HPDE6-E6E7 (cell line): ENCODE data around the gene CENPP.

Source experiments
- DNase-seq: peaks from one replicate; pipeline ENCODE4 v3.0.0; 2011; ENCODE audit warnings: missing footprints; ENCODE audit errors: extremely low spot score

CENPP gene

DNA sequence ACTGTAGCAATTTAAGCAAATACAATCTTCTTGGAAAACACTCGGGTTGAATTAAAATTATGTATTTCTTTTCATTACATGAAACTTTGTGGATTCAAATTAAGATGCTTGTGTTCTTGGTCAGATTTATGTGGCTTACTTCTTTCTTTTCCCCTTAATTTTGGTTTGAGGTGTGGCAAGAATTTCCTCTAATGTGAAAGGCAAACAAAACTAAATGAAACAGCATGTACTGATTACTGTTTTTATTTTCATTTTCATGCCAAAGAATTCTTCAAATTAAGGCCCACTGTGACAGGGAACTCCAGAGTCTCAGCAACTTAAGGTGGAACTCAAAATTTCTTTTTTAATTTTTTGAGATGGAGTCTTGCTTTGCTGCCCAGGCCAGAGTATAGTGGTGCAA lies 98.6 kb downstream of the CENPP start, which contains the start of gene OMD:
Gene OMD (minus strand): TSS at position 132 of the 400 bp plus-strand sequence. CDS start 6,913 bp downstream, outside the sequence.
- DNase-seq = no peak

DNA sequence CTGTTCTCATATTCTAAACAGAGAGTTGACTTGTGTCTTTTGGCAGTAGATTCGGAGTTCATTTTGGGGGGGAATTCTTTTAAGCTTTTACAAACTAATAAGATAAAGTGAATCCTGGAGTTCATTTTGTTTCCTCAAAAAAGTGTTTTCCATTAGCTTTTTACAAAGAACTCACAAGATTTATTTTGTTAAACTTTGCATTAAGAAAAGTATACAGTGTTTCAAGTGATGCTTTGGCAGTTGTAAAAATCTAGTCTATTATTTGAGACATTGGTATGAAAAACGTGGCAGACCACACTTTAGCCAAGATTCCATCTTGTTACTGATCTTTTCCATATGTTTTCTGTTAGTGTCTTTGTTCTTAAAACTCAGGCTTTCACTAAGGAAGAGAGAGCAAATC lies 99.7 kb downstream of the CENPP start:
- DNase-seq = no peak

DNA sequence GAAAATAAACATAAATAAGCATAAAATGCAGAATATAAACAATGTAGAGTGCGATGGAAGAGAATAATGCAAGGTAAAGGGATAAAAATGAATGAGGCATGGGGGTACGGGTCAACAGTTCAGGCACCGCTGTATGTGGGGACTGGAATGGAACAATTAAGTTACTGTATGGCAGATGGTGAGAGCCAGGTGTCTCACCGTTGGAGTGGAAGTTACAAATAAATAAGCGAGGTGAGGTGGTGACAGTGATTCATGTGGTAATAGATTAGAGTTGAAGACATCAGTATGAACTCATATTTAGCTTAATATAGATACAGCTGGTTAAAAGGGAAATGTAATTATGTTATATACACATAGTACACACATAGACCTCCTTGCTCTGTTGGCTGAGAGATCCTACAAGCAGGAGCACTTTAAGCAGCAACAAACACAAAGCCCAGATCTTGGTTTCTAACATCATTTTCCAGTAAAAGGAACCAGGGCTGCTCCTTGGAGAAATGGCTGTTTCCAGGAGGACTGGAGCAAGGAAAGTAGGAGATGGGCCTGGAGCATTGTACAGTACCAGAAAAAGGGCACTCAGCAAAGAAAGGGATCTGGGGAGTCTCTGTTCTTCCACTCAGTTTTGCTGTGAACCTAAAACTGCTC lies 100.9 kb downstream of the CENPP start:
- DNase-seq = no peak

DNA sequence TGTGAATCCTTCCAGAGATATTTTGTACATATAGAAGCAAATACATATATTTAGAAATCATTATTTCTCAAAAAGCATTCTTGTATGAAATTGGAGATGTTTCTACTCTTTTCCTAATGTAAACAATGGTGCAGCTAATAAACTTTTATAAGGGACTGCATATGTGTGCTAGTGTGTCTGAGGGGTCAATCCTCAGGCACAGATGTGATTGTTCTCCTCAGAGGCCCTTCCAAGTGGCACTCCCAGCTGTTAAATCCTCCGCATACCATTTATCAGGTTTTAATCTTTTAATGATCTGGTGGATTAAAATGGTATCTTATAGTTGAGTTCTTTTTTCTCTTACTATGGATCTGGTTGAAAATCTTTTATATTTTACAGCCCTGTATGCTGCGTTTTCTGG lies 104.1 kb downstream of the CENPP start:
- DNase-seq = no peak

- DNase-seq = no peak
Observed at GRCh38 chr9:92432350-92432749, 106.6 kb downstream of the CENPP start.

DNA sequence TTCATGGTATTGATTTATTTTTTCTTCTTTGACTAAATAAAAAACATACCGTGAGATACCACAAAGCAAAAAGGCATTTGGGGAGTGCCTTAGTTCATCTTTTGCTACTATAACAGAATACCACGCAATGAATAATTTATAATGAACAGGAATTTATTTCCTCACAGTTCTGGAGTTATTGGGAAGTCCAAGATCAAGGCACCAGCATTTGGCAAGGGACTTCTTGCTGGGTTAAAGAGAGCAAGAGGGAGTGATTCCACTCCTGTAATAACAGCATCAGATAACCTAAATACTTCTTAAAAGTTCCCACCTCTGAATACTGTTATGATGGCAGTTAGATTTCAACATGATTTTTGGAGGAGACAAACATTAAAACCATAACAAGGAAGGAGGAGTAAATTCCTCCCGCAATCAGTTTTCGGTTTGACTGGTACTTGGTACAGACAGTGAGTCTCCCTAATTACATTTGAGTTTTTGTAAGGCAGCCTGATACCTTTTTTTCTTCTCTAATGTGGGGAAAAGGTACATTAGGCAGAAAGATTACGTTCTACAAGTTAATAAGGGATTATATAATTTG lies 107.3 kb downstream of the CENPP start:
- no peak for DNase-seq

- DNase-seq = no peak
Observed at GRCh38 chr9:92435263-92435662, 109.5 kb downstream of the CENPP start.

- DNase-seq = no peak
Observed at GRCh38 chr9:92438900-92439526, 113.3 kb downstream of the CENPP start.

DNA sequence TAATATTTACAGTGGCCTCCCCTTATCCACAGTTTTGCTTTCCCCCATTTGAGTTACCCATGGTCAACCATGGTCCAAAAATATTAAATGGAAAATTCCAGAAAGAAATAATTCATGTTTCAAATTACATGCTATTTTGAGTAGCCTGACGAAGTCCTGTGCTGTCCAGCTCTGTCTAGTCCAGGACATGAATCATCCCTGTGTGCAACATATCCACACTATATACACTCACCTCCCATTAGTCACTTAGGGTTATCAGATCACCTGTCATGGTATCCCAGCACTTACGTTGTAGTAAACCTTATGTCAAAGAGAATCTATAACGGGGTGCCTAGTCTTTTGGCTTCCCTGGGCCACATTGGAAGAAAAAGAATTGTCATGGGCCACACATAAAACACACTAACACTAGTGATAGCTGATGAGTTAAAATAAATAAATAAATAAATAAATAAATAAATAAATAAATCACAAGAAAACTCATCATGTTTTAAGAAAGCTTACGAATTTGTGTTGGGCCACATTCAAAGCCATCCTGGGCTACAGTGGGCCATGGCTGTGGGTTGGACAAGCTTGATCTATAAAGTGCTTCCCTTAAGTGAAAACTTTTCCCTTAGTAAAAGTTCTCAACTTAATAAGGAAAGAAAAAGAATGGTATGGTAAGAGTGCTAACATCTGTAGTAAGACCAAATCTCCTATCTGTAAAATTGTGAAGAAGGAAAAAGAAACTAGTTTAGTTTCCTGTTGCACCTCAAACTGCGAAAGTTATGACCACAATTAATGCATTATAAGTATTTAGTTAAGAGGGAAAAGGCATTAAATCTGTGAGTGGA lies 114.4 kb downstream of the CENPP start:
- peak; percentile 89 for DNase-seq

DNA sequence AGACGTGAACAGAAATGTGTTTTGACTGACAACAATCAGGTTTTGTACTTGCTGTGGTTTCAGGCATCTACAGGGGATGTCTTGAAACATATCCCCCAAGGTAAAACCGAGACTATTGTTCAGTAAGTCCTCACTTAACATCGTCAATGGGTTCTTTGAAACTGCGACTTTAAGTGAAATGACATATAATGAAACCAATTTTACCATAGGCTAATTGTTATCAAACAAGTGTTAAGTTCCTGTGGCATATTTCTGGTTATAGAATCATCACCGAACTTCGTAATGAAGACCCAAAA lies 114.9 kb downstream of the CENPP start:
- no peak for DNase-seq

DNA sequence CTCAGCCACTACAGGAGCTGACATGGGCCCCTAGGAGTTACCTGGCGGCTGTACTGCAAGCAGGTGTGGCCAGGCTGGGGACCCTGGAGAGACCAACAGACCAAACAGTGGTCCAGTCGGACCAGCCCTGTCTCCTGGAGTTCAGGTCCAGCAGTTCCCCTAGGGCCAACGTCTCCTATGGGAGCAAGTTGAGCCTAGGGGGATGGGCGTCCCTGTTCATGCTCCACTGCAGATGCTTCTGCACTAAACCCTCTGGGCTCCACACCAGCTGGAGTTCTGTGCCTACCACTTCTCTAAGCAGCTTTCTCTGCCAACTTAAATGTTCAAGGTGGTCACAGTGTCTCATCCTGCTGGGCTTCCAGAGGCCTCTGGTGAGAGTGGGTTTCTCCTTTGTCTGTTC lies 119.1 kb downstream of the CENPP start:
- DNase-seq = no peak

DNA sequence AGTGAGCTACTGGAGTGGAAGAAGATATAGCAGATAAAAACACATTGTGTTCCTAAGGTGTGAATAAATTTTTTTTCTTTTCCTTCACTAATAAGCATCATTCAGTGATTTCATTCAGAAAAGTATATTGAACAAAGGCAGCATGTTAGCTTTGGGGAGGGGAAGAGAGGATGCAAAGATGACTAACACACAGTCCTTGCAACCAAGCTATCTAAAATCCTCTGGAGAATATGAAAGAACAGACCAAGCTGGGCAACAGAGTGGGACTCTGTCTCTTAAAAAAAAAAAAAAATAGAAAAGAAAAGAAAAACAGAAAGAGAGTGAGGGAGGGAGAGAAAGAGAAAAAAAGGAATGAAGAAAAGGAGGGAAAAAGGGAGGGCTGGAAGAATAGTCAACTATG lies 120.8 kb downstream of the CENPP start:
- DNase-seq = no peak

- no peak for DNase-seq
Observed at GRCh38 chr9:92455217-92455616, 129.5 kb downstream of the CENPP start.

GRCh38 chr9:92457576-92457975 lies 131.8 kb downstream of the CENPP start:
- no peak for DNase-seq

DNA sequence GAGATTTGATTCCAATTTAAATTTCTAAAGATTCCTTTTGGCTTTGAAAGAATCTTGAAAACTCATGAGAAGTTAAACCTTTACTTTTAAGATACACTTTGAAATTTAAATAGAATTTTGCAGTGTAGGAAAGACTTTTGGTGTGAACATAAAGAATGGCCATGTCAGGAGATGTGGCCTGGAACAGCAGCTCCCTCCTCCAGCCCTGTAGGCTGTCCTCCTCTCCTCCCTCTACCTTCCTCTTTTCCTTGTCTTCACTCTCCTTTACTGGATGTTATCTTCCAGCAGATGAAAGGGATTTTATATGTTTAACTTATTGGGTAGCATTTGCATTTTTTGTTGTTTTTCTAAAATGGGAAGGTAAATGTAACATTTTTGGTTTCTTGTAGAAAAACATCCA lies 137.6 kb downstream of the CENPP start:
- no peak for DNase-seq

DNA sequence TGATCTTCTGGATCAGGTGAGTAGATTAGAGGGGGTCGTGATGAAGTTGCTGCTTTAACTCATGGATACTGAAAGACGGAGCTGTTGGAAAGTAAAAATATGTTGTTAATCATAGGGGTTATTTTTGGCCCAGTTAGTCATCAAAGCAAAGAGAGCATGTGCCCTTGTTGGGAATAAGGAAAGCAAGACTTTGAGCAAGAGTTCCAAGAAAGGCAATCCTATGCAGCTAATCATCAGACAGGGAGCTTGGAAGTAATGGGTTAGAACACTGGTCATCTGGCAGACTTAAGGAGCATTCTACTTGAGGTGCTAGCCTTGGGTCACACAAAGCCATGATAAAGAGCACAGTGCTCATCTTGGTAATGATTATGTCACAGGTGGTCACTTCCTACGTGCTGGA lies 138.2 kb downstream of the CENPP start:
- peak; percentile 22 for DNase-seq

- DNase-seq = no peak
Observed at GRCh38 chr9:92467041-92467440, 141.3 kb downstream of the CENPP start.

DNA sequence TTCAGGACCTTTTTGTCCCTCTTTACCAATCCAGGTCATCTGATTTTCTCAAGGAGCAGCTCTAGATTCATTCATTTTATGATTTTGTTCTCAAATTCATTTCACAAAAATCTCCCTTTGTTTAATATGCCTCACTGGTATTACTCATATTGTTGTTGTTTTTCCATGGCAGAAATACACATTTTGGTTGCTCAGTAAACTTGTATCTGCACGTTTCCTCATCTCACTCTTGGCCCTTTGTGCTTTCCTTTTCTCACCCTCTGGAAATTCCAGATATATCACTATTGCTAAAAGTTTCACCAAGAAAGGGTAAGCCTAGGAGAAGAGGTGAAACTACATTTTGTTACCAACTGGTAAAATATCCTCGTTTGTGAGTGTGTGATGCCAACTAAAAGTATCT lies 141.8 kb downstream of the CENPP start:
- DNase-seq = no peak

- no peak for DNase-seq
Observed at GRCh38 chr9:92468206-92468605, 142.5 kb downstream of the CENPP start.

- DNase-seq = no peak
Observed at GRCh38 chr9:92474587-92474986, 148.8 kb downstream of the CENPP start.

DNA sequence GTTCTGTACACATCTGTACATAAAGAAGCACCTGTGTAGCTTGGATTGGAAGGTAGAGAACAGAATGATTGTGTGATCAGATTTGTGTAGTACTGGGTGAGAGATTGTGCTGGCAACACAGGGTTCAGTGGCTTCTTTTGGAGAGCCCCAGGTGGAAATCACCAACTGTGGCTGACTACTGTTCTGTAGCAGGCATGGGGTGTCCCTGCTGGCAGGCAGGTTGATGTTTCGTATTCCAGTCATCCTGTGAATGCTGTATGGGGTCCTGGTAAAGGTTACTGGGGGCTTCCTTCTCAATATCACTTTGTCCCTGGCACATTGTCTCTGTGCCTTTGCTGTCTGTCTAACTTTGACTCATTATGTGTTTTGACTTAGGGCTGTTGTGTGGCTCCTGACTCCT lies 151.2 kb downstream of the CENPP start:
- no peak for DNase-seq

GRCh38 chr9:92478783-92479182 lies 153.0 kb downstream of the CENPP start:
- no peak for DNase-seq

DNA sequence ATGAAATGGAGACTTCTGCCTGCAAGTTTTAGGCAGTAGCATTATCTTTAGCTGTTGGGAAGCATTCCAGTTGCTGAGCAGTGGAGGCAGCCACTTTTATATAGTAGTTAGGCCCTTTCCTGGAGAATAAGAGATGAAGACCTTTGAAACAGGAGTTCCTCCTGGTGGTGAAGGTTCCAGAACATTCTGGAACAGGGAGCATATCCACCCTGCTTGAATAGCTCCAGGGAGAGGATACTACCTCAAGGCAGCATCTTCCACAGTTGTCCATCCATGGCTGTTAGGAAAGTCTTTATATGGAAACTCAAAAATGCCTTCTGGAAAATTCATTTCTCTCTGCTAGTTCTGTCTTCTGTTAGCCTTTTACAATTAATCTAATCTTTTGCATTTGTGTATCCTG lies 153.6 kb downstream of the CENPP start:
- no peak for DNase-seq
